Left lobe of liver (tissue), 2 donors: ENCODE measurements around the gene LAMP5. TPM values are rescaled to one million over a fixed set of nuclear protein-coding genes. Genes with fewer than 3 reads are reported as not detected.

Experiments used
- ATAC-seq: fragments of 200-7000 bp; cut with Tn5 transposase; one replicate; pipeline ENCODE4 v1.9.1; 2020; ENCODE audit warnings: mild to moderate bottlenecking, moderate library complexity
- DNase-seq: peaks from one replicate; pipeline ENCODE4 v3.0.0-alpha.2; 2020; ENCODE audit warnings: low spot score
- total RNA-seq: library from RNA; stranded (reverse); gene quantifications from one replicate; pipeline ENCODE4 v1.2.1, GENCODE V29; 2021
- donor health status: DM: no; HTN: no; CAD: no; lungs with moderate emphysema.
- donor health status: DM: no; HTN: yes; CAD: no.

Gene LAMP5
- total RNA-seq, 1 donor from 2014 or later = not detected

DNA sequence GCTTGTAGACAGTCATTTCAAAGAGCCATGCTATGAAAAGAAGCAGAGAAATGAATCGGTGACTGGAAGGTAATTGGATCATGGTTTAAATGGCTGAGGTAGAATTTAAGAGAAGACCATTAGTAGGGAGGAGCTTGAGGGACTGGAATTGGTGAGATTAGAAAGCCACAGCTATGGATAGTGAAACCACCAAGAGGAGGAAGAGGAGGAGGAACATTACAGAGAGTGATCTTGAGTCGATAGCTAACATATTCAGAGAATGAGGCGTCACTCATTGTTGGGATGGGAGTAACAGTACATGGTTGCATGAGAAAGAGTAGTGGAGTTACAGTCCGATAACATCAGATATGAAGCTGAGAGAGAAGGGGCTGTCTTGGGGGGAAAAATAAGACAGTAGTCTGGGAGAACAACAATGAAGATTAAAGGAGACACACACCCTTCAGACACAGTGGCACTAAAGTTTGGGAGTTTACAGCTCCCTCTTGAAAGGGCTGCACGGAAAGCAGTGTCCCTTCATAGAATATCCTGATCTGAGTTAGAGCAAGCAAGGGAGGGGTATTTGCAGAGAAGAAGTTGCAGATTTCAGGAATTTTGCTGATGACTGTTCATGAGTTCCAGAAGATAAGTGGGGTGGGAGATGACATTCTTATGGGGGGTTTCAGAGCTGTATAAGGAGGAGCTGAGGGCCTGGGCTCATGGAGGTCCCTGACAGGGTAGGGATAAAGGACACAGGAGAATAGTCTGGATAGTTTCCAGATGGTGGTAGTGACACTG lies 15.1 kb upstream of the LAMP5 start:
- DNase-seq (no peak), ATAC-seq (no peak)

GRCh38 chr20:9500121-9500520 lies 14.3 kb upstream of the LAMP5 start:
- DNase-seq (no peak), ATAC-seq (no peak)

DNA sequence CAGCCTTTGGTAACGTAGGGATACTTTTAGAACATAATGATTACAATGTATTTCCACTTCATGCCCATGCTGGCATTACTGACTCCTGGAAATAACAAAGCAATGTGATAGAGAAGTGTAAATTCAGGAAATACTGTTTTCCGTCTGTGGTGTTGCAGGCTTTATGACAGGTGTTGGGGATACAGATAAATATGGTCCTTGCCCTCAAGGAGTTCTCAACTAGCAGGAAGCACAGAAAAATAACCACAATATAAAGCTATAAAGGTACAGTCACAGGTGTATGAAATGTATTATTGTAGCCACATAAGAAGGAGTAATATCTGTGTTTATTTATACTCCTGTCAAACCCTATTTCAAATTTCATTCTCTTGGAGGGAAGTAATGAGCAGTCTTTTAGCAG lies 12.9 kb upstream of the LAMP5 start:
- DNase-seq = no peak
- no peak for ATAC-seq

GRCh38 chr20:9503526-9504245 lies 10.7 kb upstream of the LAMP5 start:
- DNase-seq (no peak), ATAC-seq (no peak)

GRCh38 chr20:9506280-9506821 lies 8.0 kb upstream of the LAMP5 start:
- DNase-seq (no peak), ATAC-seq (no peak)

GRCh38 chr20:9506964-9507369 lies 7.4 kb upstream of the LAMP5 start:
- DNase-seq (no peak), ATAC-seq (no peak)

- no peak for ATAC-seq
Measured at GRCh38 chr20:9507544-9508239, 6.7 kb upstream of the LAMP5 start.

GRCh38 chr20:9508240-9508661 lies 6.1 kb upstream of the LAMP5 start:
- ATAC-seq = no peak
- no peak for DNase-seq

More at GRCh38 chr20:9507544-9508239, 6.7 kb upstream of the LAMP5 start:
- no peak for DNase-seq

- no peak for ATAC-seq
- DNase-seq = no peak
Measured at GRCh38 chr20:9508696-9509178, 5.7 kb upstream of the LAMP5 start.

- DNase-seq (no peak), ATAC-seq (no peak)
Measured at GRCh38 chr20:9509246-9509645, 5.1 kb upstream of the LAMP5 start.

DNA sequence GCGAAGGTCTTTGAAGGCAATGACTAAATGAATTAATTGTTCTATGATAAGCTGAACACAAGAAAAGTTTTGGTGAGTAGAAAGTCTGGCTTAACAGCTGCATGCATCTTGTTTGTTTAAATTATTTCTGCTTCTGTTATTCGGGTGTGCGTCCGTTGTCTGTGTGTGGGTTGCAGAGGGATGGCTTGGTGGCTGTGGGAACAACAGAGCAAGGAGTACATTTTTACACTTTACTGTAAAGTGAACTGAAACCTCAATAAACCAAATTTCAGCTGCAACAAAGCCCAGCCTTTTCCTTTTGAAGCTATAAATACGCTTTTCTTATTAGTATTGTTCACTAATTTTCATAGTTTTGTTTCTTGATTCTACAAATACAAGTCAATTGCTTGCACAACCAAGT lies 3.5 kb upstream of the LAMP5 start:
- ATAC-seq (no peak), DNase-seq (no peak)

DNA sequence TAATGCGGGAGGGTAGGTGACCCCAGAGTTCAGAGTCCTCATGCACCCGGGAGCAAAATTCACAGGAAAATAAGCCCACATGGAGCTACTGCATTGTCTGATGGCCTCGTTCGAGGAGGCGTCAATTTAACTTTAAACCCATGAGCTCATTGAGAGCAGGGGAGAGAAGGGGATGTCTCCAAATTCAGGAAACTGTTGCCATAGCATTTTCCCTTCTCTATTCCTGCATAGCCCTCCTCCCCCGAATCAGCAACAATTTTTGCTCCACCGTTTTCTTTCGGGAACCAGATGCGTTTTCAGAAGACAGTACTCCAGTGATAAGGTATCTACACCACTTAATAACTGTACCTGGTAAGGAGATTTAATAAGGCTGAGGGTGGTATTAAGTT lies 324 bp upstream of the LAMP5 start:
- ATAC-seq (no peak), DNase-seq (no peak)

GRCh38 chr20:9515214-9515585 lies 810 bp downstream of the LAMP5 start:
- ATAC-seq = no peak
- DNase-seq = no peak

DNA sequence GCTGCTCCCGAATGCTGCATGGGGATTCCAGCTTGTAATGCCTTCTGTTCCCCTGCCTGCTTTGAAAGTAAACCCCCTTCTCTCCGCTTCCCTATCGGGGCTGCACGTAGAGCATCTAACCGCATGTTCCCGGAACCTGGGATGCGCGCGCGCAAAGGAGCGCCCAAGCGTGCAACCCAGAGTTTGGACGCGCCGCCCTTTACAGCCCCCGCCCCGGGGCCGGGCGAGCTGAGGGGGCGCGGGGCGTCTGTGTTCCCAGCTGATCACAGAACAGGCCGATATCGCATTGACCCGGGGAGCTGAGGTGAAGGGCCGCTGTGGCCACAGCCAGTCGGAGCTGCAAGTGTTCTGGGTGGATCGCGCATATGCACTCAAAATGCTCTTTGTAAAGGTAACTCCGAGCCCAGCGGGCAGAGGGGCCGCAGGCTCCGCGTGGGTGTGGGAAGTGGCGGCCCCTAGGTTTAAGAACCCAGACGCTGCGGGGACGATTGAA lies 1.4 kb downstream of the LAMP5 start:
- no peak for DNase-seq
- ATAC-seq = no peak

DNA sequence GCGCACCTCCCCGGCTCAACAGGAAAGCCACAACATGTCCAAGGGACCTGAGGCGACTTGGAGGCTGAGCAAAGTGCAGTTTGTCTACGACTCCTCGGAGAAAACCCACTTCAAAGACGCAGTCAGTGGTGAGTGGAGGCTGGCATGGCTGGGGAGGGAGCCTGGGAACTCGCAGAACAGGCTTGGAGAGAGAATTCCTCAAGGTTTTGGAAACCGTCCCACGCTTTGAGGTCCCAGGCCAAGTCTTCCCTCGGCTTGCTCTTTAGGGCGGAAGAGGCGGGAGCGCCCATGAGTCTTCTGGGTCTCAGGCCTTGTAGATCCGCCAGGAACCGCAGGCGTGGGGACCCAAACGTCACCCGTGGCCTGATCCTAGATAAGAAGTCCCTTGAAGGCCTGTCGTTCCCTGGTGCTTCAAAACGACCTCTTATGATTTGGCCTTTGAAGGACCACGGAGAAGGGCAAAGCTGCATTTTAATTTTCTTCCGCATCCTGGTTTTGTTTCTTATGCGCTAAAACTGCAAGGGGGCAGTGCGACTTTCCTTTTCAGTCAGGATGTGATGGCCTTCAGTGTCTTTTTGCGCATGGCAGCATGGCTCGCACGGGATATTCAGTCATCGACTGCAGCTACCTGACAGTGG lies 2.0 kb downstream of the LAMP5 start:
- ATAC-seq = no peak
- no peak for DNase-seq

DNA sequence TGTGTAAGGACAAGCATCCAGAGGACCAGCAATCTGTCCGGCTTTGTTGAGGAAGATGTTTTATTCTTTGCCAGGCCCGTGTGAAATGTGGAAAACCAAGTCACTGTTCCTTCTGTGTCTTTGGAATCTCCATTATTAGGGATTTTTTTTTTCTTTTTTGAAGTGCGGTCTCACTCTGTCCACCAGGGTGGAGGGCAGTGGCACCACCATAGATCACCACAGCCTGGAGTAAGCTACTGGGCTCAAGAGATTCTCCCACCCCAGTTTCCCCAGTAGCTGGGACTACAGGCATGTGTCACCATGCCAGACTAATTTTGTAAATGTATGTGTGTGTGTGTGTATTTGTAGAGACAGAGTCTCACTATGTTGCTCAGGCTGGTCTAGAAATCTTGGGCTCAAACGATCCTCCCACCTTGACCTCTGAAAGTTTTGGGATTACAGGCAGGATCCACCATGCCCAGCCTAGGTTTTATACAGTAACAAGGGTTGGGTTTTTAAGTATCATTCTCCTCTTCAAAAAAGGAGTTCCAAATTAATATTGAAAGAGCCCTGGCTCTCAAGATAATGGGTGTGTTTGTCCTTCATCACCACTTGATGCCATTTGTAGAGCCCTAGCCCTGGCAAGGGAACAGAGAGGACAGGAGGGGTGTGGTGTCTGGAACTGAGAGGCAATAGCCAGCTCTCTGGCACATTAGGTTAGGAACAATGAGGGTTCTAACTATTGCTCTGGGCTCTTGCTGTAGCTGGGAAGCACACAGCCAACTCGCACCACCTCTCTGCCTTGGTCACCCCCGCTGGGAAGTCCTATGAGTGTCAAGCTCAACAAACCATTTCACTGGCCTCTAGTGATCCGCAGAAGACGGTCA lies 3.1 kb downstream of the LAMP5 start:
- ATAC-seq (no peak), DNase-seq (no peak)

DNA sequence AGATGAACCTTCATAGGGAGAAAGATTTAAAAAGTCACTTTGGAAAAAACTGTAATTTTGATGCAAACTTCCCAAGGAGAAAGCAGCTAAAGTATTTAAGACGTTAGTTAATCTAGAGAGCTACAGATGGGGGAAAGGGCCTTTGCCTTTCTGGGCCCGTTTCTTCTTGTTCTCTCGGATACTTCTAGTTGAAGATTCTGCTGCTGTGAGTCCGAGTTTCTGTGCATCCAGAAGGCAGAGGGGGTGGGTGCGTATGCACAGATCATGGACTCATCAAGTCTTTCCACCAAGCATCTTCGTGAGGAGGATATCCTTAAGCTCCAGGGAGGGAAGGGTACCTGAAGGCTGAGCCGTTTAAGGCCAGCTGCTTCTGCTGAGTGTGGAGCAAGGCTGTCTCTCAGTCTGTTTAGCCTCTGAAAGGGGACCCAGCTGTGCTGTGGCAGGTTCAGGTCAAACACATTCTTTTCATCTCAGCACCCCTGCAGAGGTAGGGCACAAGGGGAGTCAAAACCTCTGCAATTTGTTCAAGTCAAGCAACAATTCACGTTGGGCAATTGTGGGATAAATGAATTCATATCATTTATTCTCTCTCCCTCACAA lies 4.3 kb downstream of the LAMP5 start:
- no peak for DNase-seq
- no peak for ATAC-seq

GRCh38 chr20:9520086-9520485 lies 5.7 kb downstream of the LAMP5 start:
- DNase-seq = no peak
- ATAC-seq = no peak

- no peak for ATAC-seq
- no peak for DNase-seq
Measured at GRCh38 chr20:9523636-9524035, 9.2 kb downstream of the LAMP5 start.
